K562 (cell line): Measurements from ENCODE around the gene TNFRSF18. TPM values are rescaled to one million over a fixed set of nuclear protein-coding genes. Genes with fewer than 3 reads are reported as not detected.
A peak's percentile ranks its signal among the peaks of the same experiment; 100 is the strongest.

Experiments used
- CEBPZ ChIP-seq: fragments of 150-350 bp; IDR thresholded peaks from 2 replicates; pipeline ENCODE4 v1.6.1; 2014; ENCODE audit warnings: low read depth, mild to moderate bottlenecking, low read length, borderline replicate concordance
- GATAD2B ChIP-seq: fragments of 450-650 bp; IDR thresholded peaks from 2 replicates; pipeline ENCODE4 v1.6.1; 2017; ENCODE audit warnings: mild to moderate bottlenecking, borderline replicate concordance
- NFATC3 ChIP-seq: fragments of 450-650 bp; IDR thresholded peaks from 2 replicates; pipeline ENCODE4 v1.6.1; 2017; ENCODE audit warnings: mild to moderate bottlenecking
- NUFIP1 ChIP-seq: fragments of 450-650 bp; IDR thresholded peaks from 2 replicates; pipeline ENCODE4 v1.6.1; 2018; ENCODE audit not compliant: partially characterized antibody
- SIN3A ChIP-seq, 2 experiments: fragments of 150-350 bp in 1 of 2; IDR thresholded peaks; 2 replicates each; pipeline ENCODE4 v1.6.1; 2011 to 2016; ENCODE audit warnings: borderline replicate concordance in 2 of 2, low read depth in 2 of 2, low read length in 2 of 2, mild to moderate bottlenecking in 2 of 2, moderate library complexity in 2 of 2; ENCODE audit not compliant: control insufficient read depth in 1 of 2
- TEAD4 ChIP-seq, 2 experiments: sonication (generic) in 1 of 2; formaldehyde crosslinking in 1 of 2; IDR thresholded peaks; 2 replicates each; pipeline versions ENCODE4 v1.6.1 to v1.8.0; 2012 to 2022; ENCODE audit warnings: borderline replicate concordance in 1 of 2, inconsistent platforms in 1 of 2, low read length in 1 of 2, mild to moderate bottlenecking in 1 of 2, missing genetic modification reagents in 1 of 2
- ZSCAN29 ChIP-seq: fragments of 450-650 bp; IDR thresholded peaks from 2 replicates; pipeline ENCODE4 v1.6.1; 2017
- polyA plus RNA-seq, 8 experiments: library from polyadenylated mRNA; depleted of rRNA in 4 of 8; stranded (reverse) in 5 of 8; unstranded in 3 of 8; fragments of >200 nt; fragmentation: Nextera tagmentation in 2 of 8; fragmentation: Illumina TruSeq in 1 of 8; extraction: Ambion mirVana in 2 of 8; extraction: Trizol in 1 of 8; gene quantifications; 2 replicates each; pipeline versions ENCODE4 v1.2.1 to v1.2.3, GENCODE V29; 2011 to 2014; ENCODE audit warnings: inconsistent platforms in 1 of 8, missing spikeins in 1 of 8
- total RNA-seq, 7 experiments: library from RNA; depleted of rRNA in 6 of 7; stranded (reverse); fragments of >200 nt in 6 of 7; fragmentation: Illumina TruSeq in 2 of 7; extraction: Trizol in 2 of 7; gene quantifications; 2 replicates each; pipeline versions ENCODE4 v1.2.1 to v1.2.3, GENCODE V29; 2011 to 2021; ENCODE audit warnings: low replicate concordance in 1 of 7
- TF ChIP-seq, protein P1 (sequence below): sonication (generic); formaldehyde crosslinking; IDR thresholded peaks from 2 replicates; pipeline ENCODE4 v1.8.1; 2023; ENCODE audit warnings: missing genetic modification reagents, mild to moderate bottlenecking, borderline replicate concordance
- TF ChIP-seq, protein P2 (sequence below): fragments of 450-650 bp; IDR thresholded peaks from 2 replicates; pipeline ENCODE4 v1.6.1; 2017; ENCODE audit warnings: antibody characterized with exemption, mild to moderate bottlenecking
- TF ChIP-seq, protein P3 (sequence below): fragments of 250-450 bp; sonication (Bioruptor Pico); IDR thresholded peaks from 2 replicates; pipeline ENCODE4 v1.4.0; 2020; ENCODE audit warnings: mild to moderate bottlenecking, moderate library complexity

Gene TNFRSF18
- total and polyA plus RNA-seq, 9 of the 15 experiments (the other 6 are each of a cell fraction or from before 2014, with no cell fraction given) = 0.24 to 0.27 TPM; not detected in 7

DNA sequence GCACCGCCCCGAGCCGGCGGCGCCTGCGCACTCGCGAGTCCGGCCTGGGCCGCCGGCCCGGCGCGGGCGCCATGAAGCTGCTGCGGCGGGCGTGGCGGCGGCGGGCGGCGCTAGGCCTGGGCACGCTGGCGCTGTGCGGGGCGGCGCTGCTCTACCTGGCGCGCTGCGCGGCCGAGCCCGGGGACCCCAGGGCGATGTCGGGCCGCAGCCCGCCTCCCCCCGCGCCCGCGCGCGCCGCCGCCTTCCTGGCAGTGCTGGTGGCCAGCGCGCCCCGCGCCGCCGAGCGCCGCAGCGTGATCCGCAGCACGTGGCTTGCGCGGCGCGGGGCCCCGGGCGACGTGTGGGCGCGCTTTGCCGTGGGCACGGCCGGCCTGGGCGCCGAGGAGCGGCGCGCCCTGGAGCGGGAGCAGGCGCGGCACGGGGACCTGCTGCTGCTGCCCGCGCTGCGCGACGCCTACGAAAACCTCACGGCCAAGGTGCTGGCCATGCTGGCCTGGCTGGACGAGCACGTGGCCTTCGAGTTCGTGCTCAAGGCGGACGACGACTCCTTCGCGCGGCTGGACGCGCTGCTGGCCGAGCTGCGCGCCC lies 25.9 kb upstream of the TNFRSF18 start, which contains the start of gene B3GALT6 (continued):
- TF ChIP-seq, protein P1, sequence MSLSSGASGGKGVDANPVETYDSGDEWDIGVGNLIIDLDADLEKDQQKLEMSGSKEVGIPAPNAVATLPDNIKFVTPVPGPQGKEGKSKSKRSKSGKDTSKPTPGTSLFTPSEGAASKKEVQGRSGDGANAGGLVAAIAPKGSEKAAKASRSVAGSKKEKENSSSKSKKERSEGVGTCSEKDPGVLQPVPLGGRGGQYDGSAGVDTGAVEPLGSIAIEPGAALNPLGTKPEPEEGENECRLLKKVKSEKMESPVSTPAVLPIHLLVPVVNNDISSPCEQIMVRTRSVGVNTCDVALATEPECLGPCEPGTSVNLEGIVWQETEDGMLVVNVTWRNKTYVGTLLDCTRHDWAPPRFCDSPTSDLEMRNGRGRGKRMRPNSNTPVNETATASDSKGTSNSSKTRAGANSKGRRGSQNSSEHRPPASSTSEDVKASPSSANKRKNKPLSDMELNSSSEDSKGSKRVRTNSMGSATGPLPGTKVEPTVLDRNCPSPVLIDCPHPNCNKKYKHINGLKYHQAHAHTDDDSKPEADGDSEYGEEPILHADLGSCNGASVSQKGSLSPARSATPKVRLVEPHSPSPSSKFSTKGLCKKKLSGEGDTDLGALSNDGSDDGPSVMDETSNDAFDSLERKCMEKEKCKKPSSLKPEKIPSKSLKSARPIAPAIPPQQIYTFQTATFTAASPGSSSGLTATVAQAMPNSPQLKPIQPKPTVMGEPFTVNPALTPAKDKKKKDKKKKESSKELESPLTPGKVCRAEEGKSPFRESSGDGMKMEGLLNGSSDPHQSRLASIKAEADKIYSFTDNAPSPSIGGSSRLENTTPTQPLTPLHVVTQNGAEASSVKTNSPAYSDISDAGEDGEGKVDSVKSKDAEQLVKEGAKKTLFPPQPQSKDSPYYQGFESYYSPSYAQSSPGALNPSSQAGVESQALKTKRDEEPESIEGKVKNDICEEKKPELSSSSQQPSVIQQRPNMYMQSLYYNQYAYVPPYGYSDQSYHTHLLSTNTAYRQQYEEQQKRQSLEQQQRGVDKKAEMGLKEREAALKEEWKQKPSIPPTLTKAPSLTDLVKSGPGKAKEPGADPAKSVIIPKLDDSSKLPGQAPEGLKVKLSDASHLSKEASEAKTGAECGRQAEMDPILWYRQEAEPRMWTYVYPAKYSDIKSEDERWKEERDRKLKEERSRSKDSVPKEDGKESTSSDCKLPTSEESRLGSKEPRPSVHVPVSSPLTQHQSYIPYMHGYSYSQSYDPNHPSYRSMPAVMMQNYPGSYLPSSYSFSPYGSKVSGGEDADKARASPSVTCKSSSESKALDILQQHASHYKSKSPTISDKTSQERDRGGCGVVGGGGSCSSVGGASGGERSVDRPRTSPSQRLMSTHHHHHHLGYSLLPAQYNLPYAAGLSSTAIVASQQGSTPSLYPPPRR (CRISPR knock-in tag) = no peak
- no peak for TF ChIP-seq CEBPZ
- no peak for TF ChIP-seq NFATC3
- TF ChIP-seq, protein P2, sequence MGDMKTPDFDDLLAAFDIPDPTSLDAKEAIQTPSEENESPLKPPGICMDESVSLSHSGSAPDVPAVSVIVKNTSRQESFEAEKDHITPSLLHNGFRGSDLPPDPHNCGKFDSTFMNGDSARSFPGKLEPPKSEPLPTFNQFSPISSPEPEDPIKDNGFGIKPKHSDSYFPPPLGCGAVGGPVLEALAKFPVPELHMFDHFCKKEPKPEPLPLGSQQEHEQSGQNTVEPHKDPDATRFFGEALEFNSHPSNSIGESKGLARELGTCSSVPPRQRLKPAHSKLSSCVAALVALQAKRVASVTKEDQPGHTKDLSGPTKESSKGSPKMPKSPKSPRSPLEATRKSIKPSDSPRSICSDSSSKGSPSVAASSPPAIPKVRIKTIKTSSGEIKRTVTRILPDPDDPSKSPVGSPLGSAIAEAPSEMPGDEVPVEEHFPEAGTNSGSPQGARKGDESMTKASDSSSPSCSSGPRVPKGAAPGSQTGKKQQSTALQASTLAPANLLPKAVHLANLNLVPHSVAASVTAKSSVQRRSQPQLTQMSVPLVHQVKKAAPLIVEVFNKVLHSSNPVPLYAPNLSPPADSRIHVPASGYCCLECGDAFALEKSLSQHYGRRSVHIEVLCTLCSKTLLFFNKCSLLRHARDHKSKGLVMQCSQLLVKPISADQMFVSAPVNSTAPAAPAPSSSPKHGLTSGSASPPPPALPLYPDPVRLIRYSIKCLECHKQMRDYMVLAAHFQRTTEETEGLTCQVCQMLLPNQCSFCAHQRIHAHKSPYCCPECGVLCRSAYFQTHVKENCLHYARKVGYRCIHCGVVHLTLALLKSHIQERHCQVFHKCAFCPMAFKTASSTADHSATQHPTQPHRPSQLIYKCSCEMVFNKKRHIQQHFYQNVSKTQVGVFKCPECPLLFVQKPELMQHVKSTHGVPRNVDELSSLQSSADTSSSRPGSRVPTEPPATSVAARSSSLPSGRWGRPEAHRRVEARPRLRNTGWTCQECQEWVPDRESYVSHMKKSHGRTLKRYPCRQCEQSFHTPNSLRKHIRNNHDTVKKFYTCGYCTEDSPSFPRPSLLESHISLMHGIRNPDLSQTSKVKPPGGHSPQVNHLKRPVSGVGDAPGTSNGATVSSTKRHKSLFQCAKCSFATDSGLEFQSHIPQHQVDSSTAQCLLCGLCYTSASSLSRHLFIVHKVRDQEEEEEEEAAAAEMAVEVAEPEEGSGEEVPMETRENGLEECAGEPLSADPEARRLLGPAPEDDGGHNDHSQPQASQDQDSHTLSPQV = peak; percentile 98
- no peak for TF ChIP-seq ZSCAN29
- TF ChIP-seq NUFIP1 = no peak
- no peak for TF ChIP-seq SIN3A (IDR thresholded peaks at IDR 0.05; ENCODE audit: borderline replicate concordance in 2 of 2, control insufficient read depth in 1 of 2, low read depth in 2 of 2, low read length in 2 of 2)
- no peak for TF ChIP-seq TEAD4 (IDR thresholded peaks at IDR 0.05; ENCODE audit: low read length)
- no peak for TF ChIP-seq TEAD4 (CRISPR knock-in tag; IDR thresholded peaks at IDR 0.05; ENCODE audit: borderline replicate concordance)
- TF ChIP-seq GATAD2B = peak; percentile 35; the same call in 1 of the 2 replicates
- TF ChIP-seq, protein P3, sequence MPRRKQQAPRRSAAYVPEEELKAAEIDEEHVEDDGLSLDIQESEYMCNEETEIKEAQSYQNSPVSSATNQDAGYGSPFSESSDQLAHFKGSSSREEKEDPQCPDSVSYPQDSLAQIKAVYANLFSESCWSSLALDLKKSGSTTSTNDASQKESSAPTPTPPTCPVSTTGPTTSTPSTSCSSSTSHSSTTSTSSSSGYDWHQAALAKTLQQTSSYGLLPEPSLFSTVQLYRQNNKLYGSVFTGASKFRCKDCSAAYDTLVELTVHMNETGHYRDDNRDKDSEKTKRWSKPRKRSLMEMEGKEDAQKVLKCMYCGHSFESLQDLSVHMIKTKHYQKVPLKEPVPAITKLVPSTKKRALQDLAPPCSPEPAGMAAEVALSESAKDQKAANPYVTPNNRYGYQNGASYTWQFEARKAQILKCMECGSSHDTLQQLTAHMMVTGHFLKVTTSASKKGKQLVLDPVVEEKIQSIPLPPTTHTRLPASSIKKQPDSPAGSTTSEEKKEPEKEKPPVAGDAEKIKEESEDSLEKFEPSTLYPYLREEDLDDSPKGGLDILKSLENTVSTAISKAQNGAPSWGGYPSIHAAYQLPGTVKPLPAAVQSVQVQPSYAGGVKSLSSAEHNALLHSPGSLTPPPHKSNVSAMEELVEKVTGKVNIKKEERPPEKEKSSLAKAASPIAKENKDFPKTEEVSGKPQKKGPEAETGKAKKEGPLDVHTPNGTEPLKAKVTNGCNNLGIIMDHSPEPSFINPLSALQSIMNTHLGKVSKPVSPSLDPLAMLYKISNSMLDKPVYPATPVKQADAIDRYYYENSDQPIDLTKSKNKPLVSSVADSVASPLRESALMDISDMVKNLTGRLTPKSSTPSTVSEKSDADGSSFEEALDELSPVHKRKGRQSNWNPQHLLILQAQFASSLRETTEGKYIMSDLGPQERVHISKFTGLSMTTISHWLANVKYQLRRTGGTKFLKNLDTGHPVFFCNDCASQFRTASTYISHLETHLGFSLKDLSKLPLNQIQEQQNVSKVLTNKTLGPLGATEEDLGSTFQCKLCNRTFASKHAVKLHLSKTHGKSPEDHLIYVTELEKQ (CRISPR knock-in tag) = no peak
